AG09319 (cell line): ENCODE data around the gene PIK3C2G.

Experiments used
- DNase-seq: peaks from one replicate; pipeline ENCODE4 v3.0.0-alpha.2; 2010; ENCODE audit warnings: low read depth; ENCODE audit errors: extremely low read depth
- CTCF ChIP-seq: IDR thresholded peaks from 2 replicates; pipeline ENCODE4 v1.5.1; 2011; ENCODE audit warnings: low read depth, mild to moderate bottlenecking, inconsistent platforms, low read length, moderate library complexity

PIK3C2G gene

DNA sequence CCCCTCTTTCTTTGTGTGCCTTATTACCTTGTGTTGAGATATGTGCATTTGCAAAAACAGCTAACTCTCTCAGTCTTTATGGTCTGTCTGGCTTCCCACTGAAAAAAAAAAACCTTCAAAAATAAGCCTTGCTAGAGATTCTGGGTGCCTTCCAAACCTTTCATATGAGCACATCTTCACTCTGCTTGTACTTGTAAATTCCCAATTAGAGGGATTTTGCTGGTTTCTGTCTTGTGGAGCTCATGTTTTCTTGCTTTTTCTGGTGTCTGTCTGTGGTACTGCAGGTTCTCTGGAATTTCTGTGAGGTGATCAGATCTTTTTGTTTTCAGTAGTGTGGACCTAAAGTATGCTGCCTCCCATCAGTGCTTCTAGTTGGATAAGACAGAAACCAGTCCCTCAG, 100.1 kb downstream of the PIK3C2G start:
- no peak for DNase-seq
- no peak for TF ChIP-seq CTCF

GRCh38 chr12:18363321-18363720, 102.0 kb downstream of the PIK3C2G start:
- DNase-seq, result no peak
- no peak for TF ChIP-seq CTCF

DNA sequence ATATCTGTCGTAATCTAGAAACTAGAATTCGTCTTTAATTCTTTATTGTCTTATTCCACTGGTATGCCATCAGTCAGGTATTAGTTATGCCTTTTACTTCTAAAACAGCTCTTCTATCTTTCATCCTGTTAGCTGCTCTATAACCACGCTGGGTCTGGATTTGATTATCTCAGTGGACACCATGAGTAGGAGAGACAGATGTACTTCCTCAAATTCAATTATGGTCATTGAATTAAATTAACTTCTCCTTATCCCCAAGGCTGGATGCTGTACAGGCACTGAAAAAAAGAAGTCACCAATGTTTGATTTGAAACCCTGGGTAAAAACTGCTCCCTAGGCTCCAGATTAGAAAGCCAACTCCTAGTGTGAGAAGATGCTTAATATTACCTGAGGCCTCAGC, 107.3 kb downstream of the PIK3C2G start:
- DNase-seq, result no peak
- no peak for TF ChIP-seq CTCF

GRCh38 chr12:18373181-18373580, 111.9 kb downstream of the PIK3C2G start:
- DNase-seq, result no peak
- no peak for TF ChIP-seq CTCF

GRCh38 chr12:18375131-18375530, 113.8 kb downstream of the PIK3C2G start:
- DNase-seq, result no peak
- TF ChIP-seq CTCF, result no peak

DNA sequence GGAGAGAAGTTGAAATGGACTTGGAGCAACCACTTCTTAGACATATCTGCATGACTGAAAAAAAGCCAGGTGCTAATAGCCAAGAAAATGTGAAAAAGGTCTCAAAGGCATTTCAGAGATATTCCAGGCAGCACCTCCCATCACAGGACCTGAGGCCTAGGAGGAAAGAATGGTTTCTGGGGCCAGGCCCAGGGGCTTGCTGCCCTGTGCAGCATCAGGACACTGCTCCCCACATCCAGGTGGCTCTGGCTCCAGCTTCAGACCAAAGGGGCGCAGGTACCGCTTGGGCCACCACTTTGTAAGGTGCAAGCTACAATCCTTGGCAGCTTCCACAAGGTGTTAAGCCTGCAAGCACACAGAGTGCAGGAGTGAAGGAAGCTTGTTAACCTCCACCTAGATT, 114.3 kb downstream of the PIK3C2G start:
- no peak for TF ChIP-seq CTCF
- no peak for DNase-seq

- no peak for DNase-seq
- no peak for TF ChIP-seq CTCF
These were observed 121.0 kb downstream of the PIK3C2G start for GRCh38 chr12:18382236-18382885.
